HCT116 (cell line): ENCODE measurements around the gene STT3B. TPM values are rescaled to one million over a fixed set of nuclear protein-coding genes. Genes with fewer than 3 reads are reported as not detected.

Experiments used
- ATAC-seq: fragments of 200-7000 bp; cut with Tn5 transposase; 2 replicates; pipeline ENCODE4 v1.9.1; 2020; ENCODE audit warnings: mild to moderate bottlenecking, moderate library complexity
- BruUV-seq: library from RNA; stranded (reverse); fragments of 400-500 nt; replicated peaks from 2 replicates; lab custom pipeline; 2021; lab: Mats Ljungman, UMichigan
- CTCF ChIA-PET: fragments of 300-600 bp; sonication (Branson Sonifier 250); formaldehyde crosslinking; loops from one replicate; lab custom pipeline; 2021; ENCODE audit warnings: antibody characterized with exemption; lab: Charles Lee
- POLR2A ChIA-PET: fragments of 300-600, 350-600 bp; sonication (Branson Sonifier 250); formaldehyde crosslinking; loops from one replicate; lab custom pipeline; 2021; ENCODE audit warnings: antibody characterized with exemption; lab: Charles Lee
- RAD21 ChIA-PET, 2 experiments: fragments of 300-600 bp; sonication (Branson Sonifier 250); formaldehyde crosslinking; loops; one replicate each; lab custom pipeline; 2023; ENCODE audit warnings: low total read pairs in 2 of 2; ENCODE audit not compliant: uncharacterized antibody in 2 of 2, unreplicated experiment in 2 of 2, low non-redundant PET in 1 of 2; lab: Charles Lee
- DNase-seq: peaks from one replicate; pipeline ENCODE4 v3.0.0-alpha.2; 2010; ENCODE audit warnings: low read depth, low spot score
- H2AFZ ChIP-seq: fragments of 200-600 bp; shearing (Covaris generic), sonication (generic); 2 replicates; pipeline ENCODE4 v1.6.1; 2017; ENCODE audit warnings: low read depth, mixed run types, mixed read lengths, antibody characterized with exemption, low read length; ENCODE audit not compliant: poor library complexity, severe bottlenecking
- H3K27ac ChIP-seq: 2 replicates; pipeline ENCODE4 v1.5.1; 2012; ENCODE audit warnings: low read depth, low read length
- H3K27me3 ChIP-seq: fragments of 200-600 bp; sonication (generic); 2 replicates; pipeline ENCODE4 v1.6.1; 2016; ENCODE audit warnings: mixed run types, low read length, mixed read lengths; ENCODE audit not compliant: insufficient read depth
- H3K36me3 ChIP-seq, 2 experiments: fragments of 200-500 bp in 1 of 2; fragments of 200-600 bp in 1 of 2; sonication (Bioruptor generic) in 1 of 2; sonication (generic) in 1 of 2; 2 replicates each; pipeline versions ENCODE4 v1.5.1 to v1.6.1; 2014 to 2016; ENCODE audit warnings: low read length in 2 of 2, inconsistent platforms in 1 of 2, mixed read lengths in 1 of 2, mixed run types in 1 of 2; ENCODE audit not compliant: insufficient read depth in 2 of 2, control insufficient read depth in 1 of 2
- H3K4me1 ChIP-seq, 2 experiments: fragments of 200-600 bp in 1 of 2; sonication (generic) in 1 of 2; 2 replicates each; pipeline versions ENCODE4 v1.5.1 to v1.6.1; 2012 to 2017; ENCODE audit warnings: low read length in 2 of 2, inconsistent platforms in 1 of 2, mild to moderate bottlenecking in 1 of 2, mixed read lengths in 1 of 2, mixed run types in 1 of 2, moderate library complexity in 1 of 2; ENCODE audit not compliant: insufficient read depth in 2 of 2, control insufficient read depth in 1 of 2
- H3K4me2 ChIP-seq: fragments of 200-600 bp; sonication (generic); 2 replicates; pipeline ENCODE4 v1.6.1; 2017; ENCODE audit warnings: mixed run types, low read length, mixed read lengths
- H3K4me3 ChIP-seq, 2 experiments: fragments of 200-600 bp in 1 of 2; sonication (generic) in 1 of 2; replicated peaks in 1 of 2; 2 replicates each; pipeline ENCODE4 v1.5.1; 2011 to 2016; ENCODE audit warnings: low read length in 2 of 2, control low read depth in 1 of 2, low read depth in 1 of 2, mild to moderate bottlenecking in 1 of 2, mixed read lengths in 1 of 2, mixed run types in 1 of 2
- H3K79me2 ChIP-seq: fragments of 200-600 bp; sonication (generic); 2 replicates; pipeline ENCODE4 v1.6.1; 2017; ENCODE audit warnings: mild to moderate bottlenecking, mixed run types, low read length, moderate library complexity, mixed read lengths; ENCODE audit not compliant: insufficient read depth
- H3K9ac ChIP-seq: fragments of 200-600 bp; sonication (generic); 2 replicates; pipeline ENCODE4 v1.6.1; 2016; ENCODE audit warnings: low read length, mixed read lengths
- H3K9me2 ChIP-seq: fragments of 200-600 bp; sonication (generic), shearing (Covaris generic); 2 replicates; pipeline ENCODE4 v1.6.1; 2017; ENCODE audit warnings: mixed run types, mild to moderate bottlenecking, moderate library complexity; ENCODE audit not compliant: insufficient read depth
- H3K9me3 ChIP-seq, 2 experiments: fragments of 200-500 bp in 1 of 2; fragments of 200-600 bp in 1 of 2; sonication (Bioruptor generic) in 1 of 2; sonication (generic) in 1 of 2; 2 replicates each; pipeline ENCODE4 v1.6.1; 2014 to 2017; ENCODE audit warnings: low read length in 2 of 2, mixed read lengths in 2 of 2, inconsistent platforms in 1 of 2, low read depth in 1 of 2, mild to moderate bottlenecking in 1 of 2, mixed run types in 1 of 2, moderate library complexity in 1 of 2; ENCODE audit not compliant: control insufficient read depth in 1 of 2, insufficient read depth in 1 of 2
- H4K20me1 ChIP-seq: fragments of 200-600 bp; sonication (generic), shearing (Covaris generic); 2 replicates; pipeline ENCODE4 v1.6.1; 2017; ENCODE audit warnings: mixed run types, mild to moderate bottlenecking, moderate library complexity; ENCODE audit not compliant: insufficient read depth
- ATF3 ChIP-seq: IDR thresholded peaks from 2 replicates; pipeline ENCODE4 v1.6.1; 2012
- CTCF ChIP-seq, 3 experiments: fragments of 200-600 bp in 1 of 3; sonication (generic) in 1 of 3; IDR thresholded peaks in 2 of 3; conservative IDR thresholded peaks in 1 of 3; 2 replicates each; pipeline ENCODE4 v1.5.1; 2012 to 2017; ENCODE audit warnings: low read depth in 2 of 3, low read length in 2 of 3, antibody characterized with exemption in 1 of 3, borderline replicate concordance in 1 of 3, control low read depth in 1 of 3, mild to moderate bottlenecking in 1 of 3, mixed read lengths in 1 of 3, mixed run types in 1 of 3, moderate library complexity in 1 of 3; ENCODE audit not compliant: insufficient read depth in 1 of 3
- EGR1 ChIP-seq: IDR thresholded peaks from 2 replicates; pipeline ENCODE4 v1.6.1; 2012; ENCODE audit warnings: low read depth
- ELF1 ChIP-seq: IDR thresholded peaks from 2 replicates; pipeline ENCODE4 v1.6.1; 2012; ENCODE audit warnings: low read depth, borderline replicate concordance
- EZH2 ChIP-seq: fragments of 200-600 bp; sonication (generic); IDR thresholded peaks from 2 replicates; pipeline ENCODE4 v1.6.1; 2017; ENCODE audit warnings: antibody characterized with exemption, mixed run types
- JUND ChIP-seq: IDR thresholded peaks from 2 replicates; pipeline ENCODE4 v1.6.1; 2012
- MAX ChIP-seq: IDR thresholded peaks from 2 replicates; pipeline ENCODE4 v1.6.1; 2012
- POLR2A ChIP-seq: IDR thresholded peaks from 2 replicates; pipeline ENCODE4 v1.7.0; 2011; ENCODE audit warnings: borderline replicate concordance; ENCODE audit not compliant: insufficient read depth, insufficient read length; ENCODE audit errors: extremely low read depth
- POLR2AphosphoS5 ChIP-seq: IDR thresholded peaks from 2 replicates; pipeline ENCODE4 v1.6.1; 2011; ENCODE audit warnings: mild to moderate bottlenecking, low read depth, low read length, moderate library complexity
- RAD21 ChIP-seq: IDR thresholded peaks from 2 replicates; pipeline ENCODE4 v1.6.1; 2012; ENCODE audit warnings: low read depth, mild to moderate bottlenecking
- SIN3A ChIP-seq: IDR thresholded peaks from 2 replicates; pipeline ENCODE4 v1.6.1; 2012; ENCODE audit warnings: low read depth
- ZFX ChIP-seq: fragments of 450-650 bp; IDR thresholded peaks from 2 replicates; pipeline ENCODE4 v1.6.1; 2017
- intact Hi-C: fragments of 100-400 bp; cut with micrococcal nuclease; formaldehyde crosslinking; loops from 2 replicates; pipeline ENCODE4 v1.10.0; 2022
- total RNA-seq: library from RNA; stranded (reverse); gene quantifications from one replicate; pipeline ENCODE4 v1.2.1, GENCODE V29; 2021; ENCODE audit not compliant: unreplicated experiment
- TF ChIP-seq, protein P1 (sequence below): IDR thresholded peaks from 2 replicates; pipeline ENCODE4 v1.6.1; 2011; ENCODE audit warnings: mild to moderate bottlenecking, low read length, moderate library complexity; ENCODE audit not compliant: insufficient replicate concordance; ENCODE audit errors: extremely low read depth

STT3B gene
- total RNA-seq, 1 experiment from 2014 or later: 131 TPM

- Histone ChIP-seq H3K4me2 (no peak overlapping the region), H3K9me2 (no peaks in the 10 kb centered on the region), H3K4me3 (no peak overlapping the region), H3K27ac (no peak overlapping the region), H3K27me3 (no peaks in the 10 kb centered on the region), H2AFZ (no peak overlapping the region), H3K4me1 (no peaks in the 10 kb centered on the region), H3K36me3 (no peaks in the 10 kb centered on the region), H3K9ac (no peak overlapping the region), H3K79me2 (no peaks in the 10 kb centered on the region), H4K20me1 (no peaks in the 10 kb centered on the region), H3K9me3 (no peaks in the 10 kb centered on the region)
- DNase-seq: no peak
- TF ChIP-seq SIN3A: no peak
- no peak for TF ChIP-seq EGR1
- TF ChIP-seq POLR2A: no peak
- no peak for TF ChIP-seq JUND
- no peak for TF ChIP-seq CTCF (IDR thresholded peaks at IDR 0.05 in 2 of 3, conservative IDR thresholded peaks at IDR 0.05 in 1 of 3; ENCODE audit: borderline replicate concordance in 1 of 3, insufficient read depth in 1 of 3, low read depth in 2 of 3, low read length in 2 of 3)
- TF ChIP-seq MAX: no peak
- no peak for TF ChIP-seq ATF3
- TF ChIP-seq ELF1: no peak
- TF ChIP-seq POLR2AphosphoS5: no peak
- POLR2A ChIA-PET: no interaction called here
- ATAC-seq: no peak
- CTCF ChIA-PET: no interaction called here
- BruUV-seq: no TSS peak
- intact Hi-C loops: no loop called here
- RAD21 ChIA-PET: no interaction called here
Observed at GRCh38 chr3:31483776-31484175, 48.9 kb upstream of the STT3B start.

DNA sequence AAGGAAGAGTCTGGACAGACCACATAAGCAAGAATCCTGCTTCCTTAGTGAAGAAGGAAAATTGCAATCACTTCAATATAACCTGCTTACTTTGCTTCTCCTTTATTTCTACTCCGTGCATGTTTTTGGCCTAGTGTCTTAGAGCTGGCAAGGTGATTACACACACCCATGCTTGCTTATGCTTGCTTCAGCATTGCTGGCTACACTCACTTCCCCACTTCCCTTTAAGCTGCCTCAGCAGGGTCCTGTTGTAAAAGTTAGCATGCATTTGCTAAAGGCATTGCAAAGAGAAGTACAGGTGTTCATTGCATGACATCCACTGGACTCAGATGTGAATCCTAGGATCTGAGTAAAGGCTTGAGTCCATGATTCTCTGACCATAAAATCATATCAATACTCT is 47.5 kb upstream of the STT3B start:
- H3K4me3 ChIP-seq: no peak overlapping the region
- CTCF ChIA-PET: no interaction called here
- no peak for TF ChIP-seq CTCF (IDR thresholded peaks at IDR 0.05 in 2 of 3, conservative IDR thresholded peaks at IDR 0.05 in 1 of 3; ENCODE audit: borderline replicate concordance in 1 of 3, insufficient read depth in 1 of 3, low read depth in 2 of 3, low read length in 2 of 3)
- TF ChIP-seq ZFX: no peak
- no peak for TF ChIP-seq POLR2A
- no peak for TF ChIP-seq EZH2
- TF ChIP-seq RAD21: no peak
- TF ChIP-seq, protein P1, sequence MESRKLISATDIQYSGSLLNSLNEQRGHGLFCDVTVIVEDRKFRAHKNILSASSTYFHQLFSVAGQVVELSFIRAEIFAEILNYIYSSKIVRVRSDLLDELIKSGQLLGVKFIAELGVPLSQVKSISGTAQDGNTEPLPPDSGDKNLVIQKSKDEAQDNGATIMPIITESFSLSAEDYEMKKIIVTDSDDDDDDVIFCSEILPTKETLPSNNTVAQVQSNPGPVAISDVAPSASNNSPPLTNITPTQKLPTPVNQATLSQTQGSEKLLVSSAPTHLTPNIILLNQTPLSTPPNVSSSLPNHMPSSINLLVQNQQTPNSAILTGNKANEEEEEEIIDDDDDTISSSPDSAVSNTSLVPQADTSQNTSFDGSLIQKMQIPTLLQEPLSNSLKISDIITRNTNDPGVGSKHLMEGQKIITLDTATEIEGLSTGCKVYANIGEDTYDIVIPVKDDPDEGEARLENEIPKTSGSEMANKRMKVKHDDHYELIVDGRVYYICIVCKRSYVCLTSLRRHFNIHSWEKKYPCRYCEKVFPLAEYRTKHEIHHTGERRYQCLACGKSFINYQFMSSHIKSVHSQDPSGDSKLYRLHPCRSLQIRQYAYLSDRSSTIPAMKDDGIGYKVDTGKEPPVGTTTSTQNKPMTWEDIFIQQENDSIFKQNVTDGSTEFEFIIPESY: no peak
- no peak for TF ChIP-seq ELF1
- no peak for TF ChIP-seq POLR2AphosphoS5
- TF ChIP-seq, all 23 proteins: peak for 0
- no peak overlapping the region for H3K9ac ChIP-seq
- H3K9me3 ChIP-seq: no peaks in the 10 kb centered on the region
- intact Hi-C loops: no loop called here
- no peak for ATAC-seq
- H3K4me2 ChIP-seq: no peak overlapping the region
- H3K79me2 ChIP-seq: no peaks in the 10 kb centered on the region
- no peak overlapping the region for H2AFZ ChIP-seq
- no peak for DNase-seq
- no peaks in the 10 kb centered on the region for H4K20me1 ChIP-seq
- H3K27me3 ChIP-seq: no peaks in the 10 kb centered on the region
- no peak overlapping the region for H3K27ac ChIP-seq
- RAD21 ChIA-PET: no interaction called here
- H3K36me3 ChIP-seq: no peaks in the 10 kb centered on the region
- no TSS peak for BruUV-seq
- no peaks in the 10 kb centered on the region for H3K4me1 ChIP-seq
- POLR2A ChIA-PET: no interaction called here
- H3K9me2 ChIP-seq: no peaks in the 10 kb centered on the region
